Activated CD4-positive, alpha-beta T cell treated with anti-CD3 and anti-CD28 coated beads for 4 hours (primary cell): ENCODE measurements around the gene M6PR.
"Not testable (repeated sequence)": the region's sequence is repeated elsewhere in the genome, so short reads cannot be mapped to it uniquely, and the experiment has no call there.

ENCODE experiments used
- DNase-seq, 2 donors: peaks; one replicate each; pipeline ENCODE4 v3.0.0-alpha.2; 2020

Gene M6PR

GRCh38 chr12:8911606-8912268 lies 37.7 kb downstream of the M6PR start:
- no peak for DNase-seq

GRCh38 chr12:8909752-8910151 lies 39.7 kb downstream of the M6PR start:
- DNase-seq = no peak

GRCh38 chr12:8907513-8907912 lies 41.9 kb downstream of the M6PR start:
- no peak for DNase-seq

GRCh38 chr12:8906266-8907180 lies 42.9 kb downstream of the M6PR start:
- no peak for DNase-seq

GRCh38 chr12:8905546-8905945 lies 43.9 kb downstream of the M6PR start:
- no peak for DNase-seq

GRCh38 chr12:8904665-8905064 lies 44.8 kb downstream of the M6PR start:
- no peak for DNase-seq

- DNase-seq = no peak
Observed at GRCh38 chr12:8903646-8904045, 45.8 kb downstream of the M6PR start.

GRCh38 chr12:8902703-8903102 lies 46.7 kb downstream of the M6PR start:
- DNase-seq = not testable (repeated sequence)

GRCh38 chr12:8899830-8900229 lies 49.6 kb downstream of the M6PR start:
- no peak for DNase-seq

GRCh38 chr12:8897081-8897480 lies 52.4 kb downstream of the M6PR start:
- no peak for DNase-seq

GRCh38 chr12:8894986-8895385 lies 54.5 kb downstream of the M6PR start:
- DNase-seq = no peak

- no peak for DNase-seq
Observed at GRCh38 chr12:8894378-8894777, 55.1 kb downstream of the M6PR start.

- no peak for DNase-seq
Observed at GRCh38 chr12:8891976-8892375, 57.5 kb downstream of the M6PR start.
